ENCODE results near the gene ARSG. TPM values are rescaled to one million over a fixed set of nuclear protein-coding genes. Genes with fewer than 3 reads are reported as not detected.

The ARSG gene
- total RNA-seq, 1 experiment from 2014 or later, result 3.5 TPM

GRCh38 chr17:68378268-68379176 lies 87.2 kb downstream of the ARSG start:
- DNase-seq (ENCODE audit: low read depth), result peak; percentile 91

DNA sequence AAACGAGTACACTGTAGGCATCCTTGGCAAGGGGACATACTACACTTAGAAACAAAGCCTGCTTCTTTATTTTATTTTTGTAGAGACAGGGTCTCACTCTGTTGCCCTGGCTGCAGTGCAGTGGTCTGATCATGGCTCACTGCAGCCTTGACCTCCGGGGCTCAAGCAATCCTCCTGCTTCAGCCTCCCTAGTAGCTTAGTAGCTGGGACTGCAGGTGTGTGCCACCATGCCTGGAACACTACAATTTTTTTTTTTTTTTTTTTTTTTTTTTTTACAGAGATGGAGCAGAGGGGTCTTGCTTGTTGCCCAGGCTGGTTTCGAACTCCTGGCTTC lies 87.8 kb downstream of the ARSG start:
- no peak for DNase-seq (ENCODE audit: low read depth)

- no peak for DNase-seq (ENCODE audit: low read depth)
Observed at GRCh38 chr17:68379692-68380677, 88.7 kb downstream of the ARSG start.

DNA sequence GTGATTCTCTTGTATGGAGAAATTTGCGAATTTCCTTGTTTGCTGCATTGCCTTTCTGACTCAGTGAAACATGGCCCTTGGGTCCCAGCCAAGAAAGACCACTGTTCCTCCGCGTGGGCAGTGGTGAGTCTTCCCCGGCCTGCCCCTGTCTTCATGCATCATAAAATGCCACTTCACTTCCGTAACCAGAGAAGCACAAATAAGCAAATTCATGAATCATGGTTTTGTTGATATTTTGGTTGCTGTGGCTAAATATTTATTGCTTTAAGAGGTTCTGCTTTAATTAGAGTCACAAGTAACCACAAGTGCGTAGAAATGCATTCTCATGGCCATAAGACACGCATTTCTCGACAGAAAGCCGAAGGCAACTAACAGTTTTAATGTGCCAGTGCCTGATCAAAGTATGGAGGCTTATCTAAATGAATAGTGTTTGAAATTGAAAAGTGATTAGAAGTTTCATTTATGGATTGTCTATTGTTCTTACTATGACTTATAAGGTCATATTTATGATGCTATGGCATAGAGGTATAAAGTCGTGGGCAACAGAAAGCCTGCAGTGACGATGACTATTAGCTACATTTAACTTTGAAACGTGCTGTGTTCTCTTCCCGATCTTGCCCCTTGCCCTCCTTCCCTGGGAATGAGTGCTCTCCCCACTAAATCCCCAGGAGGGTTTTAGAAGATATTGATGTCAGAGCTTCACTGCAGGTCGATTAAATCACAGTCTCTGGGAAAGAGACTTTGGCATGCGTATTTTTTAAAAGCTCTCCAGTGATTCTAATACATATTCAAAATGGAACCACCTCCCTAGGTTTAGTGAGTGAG lies 90.0 kb downstream of the ARSG start:
- peak; percentile 97 for DNase-seq (ENCODE audit: low read depth)

- DNase-seq (ENCODE audit: low read depth), result peak; percentile 25
Observed at GRCh38 chr17:68382582-68383085, 91.3 kb downstream of the ARSG start.

DNA sequence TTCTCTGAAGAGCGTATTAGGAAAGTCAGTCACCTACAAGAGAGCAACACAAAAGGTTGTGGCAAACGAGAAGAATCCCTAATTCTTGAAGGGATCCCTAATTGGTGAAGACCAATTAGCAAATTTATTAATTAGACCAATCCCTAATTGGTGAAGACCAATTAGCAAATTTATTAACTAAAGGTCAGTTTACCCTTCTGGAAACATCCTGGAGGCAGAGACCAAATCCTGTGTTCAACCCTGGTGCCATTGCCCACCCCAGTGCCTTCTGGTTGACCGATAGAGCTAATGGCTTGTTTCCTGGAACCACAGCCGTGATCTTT lies 91.8 kb downstream of the ARSG start:
- no peak for DNase-seq (ENCODE audit: low read depth)

DNA sequence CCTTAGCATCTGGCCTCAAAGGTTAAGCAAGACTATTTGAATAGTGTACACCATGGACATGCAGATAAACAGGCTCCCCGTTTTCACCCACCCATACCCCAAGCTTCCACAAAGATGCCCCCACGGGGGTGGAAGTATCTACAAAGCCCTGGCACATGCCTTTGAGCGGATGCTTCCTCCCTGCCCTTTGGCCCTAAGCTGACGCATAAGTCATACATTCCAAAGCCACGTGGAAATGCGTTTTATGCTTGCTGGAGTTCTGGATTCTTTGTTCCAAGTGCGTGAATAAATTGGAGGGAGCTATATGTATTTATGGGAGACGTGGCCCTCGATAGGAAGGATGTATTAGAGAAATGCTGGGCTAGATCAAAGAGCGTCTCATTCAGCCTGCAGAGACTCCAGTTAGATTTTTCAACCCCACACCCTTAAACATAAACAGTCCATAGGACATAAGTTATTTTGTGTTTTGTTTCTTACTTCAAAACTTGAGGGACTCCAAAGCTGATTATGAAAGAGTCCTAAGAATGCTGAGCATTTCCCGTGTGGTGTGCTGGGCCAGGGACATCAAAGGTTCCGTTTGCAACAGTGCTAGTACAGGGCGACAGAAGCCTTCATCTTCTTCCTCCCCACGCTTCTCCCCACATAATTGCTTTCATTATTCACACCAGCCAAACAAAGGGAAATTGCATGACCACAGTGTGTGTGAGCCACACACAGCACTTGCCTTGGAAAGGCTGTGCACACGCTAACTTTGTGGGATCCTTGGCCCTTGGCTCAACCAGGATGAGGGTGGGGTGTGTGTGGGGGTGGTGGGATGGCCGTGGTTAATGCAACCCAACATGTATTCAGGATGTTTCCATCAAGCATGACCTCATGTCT lies 92.4 kb downstream of the ARSG start:
- DNase-seq (ENCODE audit: low read depth), result peak; percentile 86

DNA sequence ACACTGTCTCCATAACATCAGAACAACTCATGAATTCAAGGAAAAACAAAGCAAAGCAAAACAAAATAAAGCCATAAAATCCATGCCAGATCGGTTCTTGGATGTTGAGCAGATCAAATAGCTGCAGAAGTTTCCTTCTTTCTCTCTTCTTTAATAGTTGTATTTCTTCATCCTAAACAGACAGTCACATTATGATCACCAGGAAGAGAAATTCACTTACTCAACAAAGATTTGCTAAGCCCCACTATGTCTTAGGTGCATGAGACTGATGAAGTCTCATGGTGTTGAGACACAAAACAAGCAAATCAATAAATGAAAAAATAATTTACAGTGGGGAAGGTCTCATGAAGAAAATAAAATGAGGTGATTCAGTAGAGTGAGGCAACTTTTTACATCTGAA lies 93.2 kb downstream of the ARSG start:
- no peak for DNase-seq (ENCODE audit: low read depth)

DNA sequence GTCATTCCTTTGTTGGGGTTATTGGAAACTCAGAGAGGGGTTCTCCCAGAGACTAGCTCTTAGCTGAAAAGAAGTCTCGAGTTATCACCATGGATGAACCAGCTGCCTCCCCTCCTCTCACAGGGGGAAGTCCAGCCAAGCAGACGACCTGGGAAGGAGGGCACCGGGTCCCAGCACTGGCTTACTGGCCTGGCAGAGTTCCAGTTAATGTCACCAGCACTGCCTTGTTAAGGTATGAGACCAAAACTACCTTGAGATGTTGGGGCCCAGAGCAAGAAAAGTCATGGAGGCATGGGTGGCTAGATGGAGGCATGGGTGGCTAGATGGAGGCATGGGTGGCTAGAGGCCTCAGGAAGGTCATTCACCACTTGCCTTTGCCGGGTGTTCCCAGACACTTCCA lies 93.6 kb downstream of the ARSG start:
- no peak for DNase-seq (ENCODE audit: low read depth)

- no peak for DNase-seq (ENCODE audit: low read depth)
Observed at GRCh38 chr17:68385490-68386215, 94.4 kb downstream of the ARSG start.

GRCh38 chr17:68387435-68388218 lies 96.3 kb downstream of the ARSG start:
- DNase-seq (ENCODE audit: low read depth), result no peak

GRCh38 chr17:68389041-68389440 lies 97.7 kb downstream of the ARSG start:
- DNase-seq (ENCODE audit: low read depth), result no peak

- DNase-seq (ENCODE audit: low read depth), result no peak
Observed at GRCh38 chr17:68390888-68391545, 99.7 kb downstream of the ARSG start.

GRCh38 chr17:68391561-68392268 lies 100.4 kb downstream of the ARSG start:
- no peak for DNase-seq (ENCODE audit: low read depth)

DNA sequence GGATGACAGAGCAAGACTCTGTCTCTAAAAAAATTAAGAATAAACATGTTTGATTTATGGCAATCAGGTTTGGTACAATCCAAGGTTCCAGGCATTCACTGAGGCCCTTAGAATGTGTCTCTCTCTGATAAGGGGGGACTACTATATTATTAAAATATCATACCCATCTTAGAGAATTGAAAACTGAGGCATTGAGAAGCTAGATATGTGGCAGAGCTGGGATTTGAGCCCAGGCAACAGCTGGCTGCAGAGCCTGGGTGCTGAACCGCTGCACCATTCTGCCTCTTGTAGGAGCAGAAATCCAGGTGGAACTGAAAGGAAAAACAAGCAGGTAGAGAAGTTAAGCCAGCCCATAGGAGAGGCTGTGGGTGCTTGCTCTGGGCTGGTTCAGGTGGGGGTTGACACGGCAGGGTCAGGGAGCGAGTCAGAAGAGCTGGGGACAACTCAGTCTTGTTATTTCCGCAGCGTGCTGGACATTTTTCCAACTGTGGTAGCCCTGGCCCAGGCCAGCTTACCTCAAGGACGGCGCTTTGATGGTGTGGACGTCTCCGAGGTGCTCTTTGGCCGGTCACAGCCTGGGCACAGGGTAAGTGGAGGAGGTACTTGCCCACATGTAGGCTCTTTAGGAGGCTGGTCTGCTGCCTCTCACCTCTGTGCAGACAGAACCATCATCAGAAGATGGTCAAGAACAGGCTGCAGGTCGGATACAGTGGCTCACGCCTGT lies 103.5 kb downstream of the ARSG start:
- no peak for DNase-seq (ENCODE audit: low read depth)

- DNase-seq (ENCODE audit: low read depth), result no peak
Observed at GRCh38 chr17:68396226-68397107, 105.2 kb downstream of the ARSG start.

Measured in M059J (cell line).